Natural killer cell (primary cell): ENCODE data around the gene CST2. TPM values are rescaled to one million over a fixed set of nuclear protein-coding genes. Genes with fewer than 3 reads are reported as not detected.

Source experiments
- ATAC-seq, 3 donors: fragments of 150-1000 bp in 2 of 3; fragments of 200-7000 bp in 1 of 3; cut with Tn5 transposase; 1 replicate in 1 of 3; 2 replicates in 2 of 3; pipeline ENCODE4 v1.10.0; 2021; ENCODE audit warnings: mild to moderate bottlenecking in 2 of 3, moderate library complexity in 2 of 3
- DNase-seq, 2 donors: peaks; one replicate each; pipeline versions ENCODE4 v3.0.0 to v3.0.0-alpha.2; 2013 to 2021; ENCODE audit warnings: mixed read lengths in 1 of 2
- H3K27ac ChIP-seq: one replicate; pipeline ENCODE4 v1.5.1; 2013; ENCODE audit warnings: mild to moderate bottlenecking, low read length
- H3K27me3 ChIP-seq: one replicate; pipeline ENCODE4 v1.6.1; 2013; ENCODE audit warnings: low read length; ENCODE audit not compliant: control insufficient read depth, insufficient read depth
- H3K36me3 ChIP-seq: one replicate; pipeline ENCODE4 v1.6.1; 2013; ENCODE audit warnings: low read length; ENCODE audit not compliant: control insufficient read depth, insufficient read depth
- H3K4me1 ChIP-seq: one replicate; pipeline ENCODE4 v1.6.1; 2013; ENCODE audit warnings: low read length; ENCODE audit not compliant: control insufficient read depth, insufficient read depth
- H3K4me3 ChIP-seq: one replicate; pipeline ENCODE4 v1.5.1; 2013; ENCODE audit warnings: low read length
- H3K9me3 ChIP-seq: one replicate; pipeline ENCODE4 v1.6.1; 2013; ENCODE audit warnings: low read length; ENCODE audit not compliant: control insufficient read depth, insufficient read depth
- H3K27ac Mint-ChIP-seq, 2 donors: one replicate each; pipeline ENCODE4 v1.8.0; 2022; ENCODE audit warnings: mild to moderate bottlenecking in 2 of 2, mixed read lengths in 2 of 2, moderate library complexity in 1 of 2
- H3K27me3 Mint-ChIP-seq, 2 donors: one replicate each; pipeline ENCODE4 v1.8.0; 2022; ENCODE audit warnings: low read depth in 2 of 2, mixed read lengths in 2 of 2
- H3K36me3 Mint-ChIP-seq: one replicate; pipeline ENCODE4 v1.8.0; 2022; ENCODE audit warnings: mixed read lengths
- H3K4me1 Mint-ChIP-seq, 2 donors: one replicate each; pipeline ENCODE4 v1.8.0; 2022; ENCODE audit warnings: mixed read lengths in 2 of 2
- H3K4me3 Mint-ChIP-seq: one replicate; pipeline ENCODE4 v1.8.0; 2022; ENCODE audit warnings: mild to moderate bottlenecking, moderate library complexity, mixed read lengths
- H3K9me3 Mint-ChIP-seq, 2 donors: one replicate each; pipeline ENCODE4 v1.8.0; 2022; ENCODE audit warnings: mixed read lengths in 2 of 2
- CTCF ChIP-seq: fragments of 200-600 bp; IDR thresholded peaks from one replicate; pipeline ENCODE4 v1.8.0; 2022; ENCODE audit warnings: antibody characterized with exemption
- WGBS: methylation state at CpG from one replicate; pipeline ENCODE4 v1.1.7; 2013; ENCODE audit warnings: missing lambda C conversion rate; ENCODE audit not compliant: insufficient coverage; 5-methylcytosine and 5-hydroxymethylcytosine counted together
- intact Hi-C: fragments of 100-400 bp; cut with micrococcal nuclease; formaldehyde crosslinking; loops from one replicate; pipeline ENCODE4 v1.14.2; 2022
- total RNA-seq, 4 donors: library from RNA; stranded (reverse); fragments of 120-200 nt in 1 of 4; gene quantifications; one replicate each; pipeline versions ENCODE4 v1.2.3 to v1.2.4, GENCODE V29; 2013 to 2022

CST2 gene
- total RNA-seq, 3 donors from 2014 or later (not counting 1 experiment from before 2014, with no cell fraction given) = not detected

GRCh38 chr20:23776067-23776771, 50.3 kb downstream of the CST2 start:
- WGBS = 41% methylated on average over 10 of the region's 14 CpGs

GRCh38 chr20:23774081-23774480, 52.4 kb downstream of the CST2 start:
- TF ChIP-seq CTCF = no peak
- Histone ChIP-seq H3K27me3 (no peaks in the 10 kb centered on the region), H3K36me3 (no peaks in the 10 kb centered on the region), H3K4me3 (no peak overlapping the region), H3K27ac (no peak overlapping the region), H3K9me3 (no peaks in the 10 kb centered on the region), H3K4me1 (no peaks in the 10 kb centered on the region)
- DNase-seq (no peak), ATAC-seq (peak in 1 of 3 donors; percentile 21)
- WGBS = 88% methylated on average over 7 of the region's 7 CpGs
- H3K9me3 Mint-ChIP-seq = no peaks in the 10 kb centered on the region
- no peak overlapping the region for H3K27ac Mint-ChIP-seq
- H3K27me3 Mint-ChIP-seq = peaks cover 13 to 14% of the 10 kb centered on the region in 2 donors
- intact Hi-C loops = no loop called here
- H3K4me1 Mint-ChIP-seq = no peaks in the 10 kb centered on the region
- H3K36me3 Mint-ChIP-seq = no peaks in the 10 kb centered on the region
- H3K4me3 Mint-ChIP-seq = no peak overlapping the region

More at GRCh38 chr20:23776067-23776771, 50.3 kb downstream of the CST2 start:
- ATAC-seq = no peak
- H3K9me3 ChIP-seq = no peaks in the 10 kb centered on the region
- no peak overlapping the region for H3K27ac Mint-ChIP-seq
- no peak for TF ChIP-seq CTCF
- intact Hi-C loops = no loop called here
- no peaks in the 10 kb centered on the region for H3K36me3 Mint-ChIP-seq
- no peaks in the 10 kb centered on the region for H3K9me3 Mint-ChIP-seq
- no peak overlapping the region for H3K4me3 ChIP-seq
- no peaks in the 10 kb centered on the region for H3K4me1 ChIP-seq
- no peaks in the 10 kb centered on the region for H3K27me3 ChIP-seq
- no peaks in the 10 kb centered on the region for H3K4me1 Mint-ChIP-seq
- DNase-seq = no peak
- no peak overlapping the region for H3K4me3 Mint-ChIP-seq
- no peak overlapping the region for H3K27ac ChIP-seq
- H3K27me3 Mint-ChIP-seq = peaks cover 7 to 15% of the 10 kb centered on the region in 2 donors
- H3K36me3 ChIP-seq = no peaks in the 10 kb centered on the region

Other genes with a start within 250 kb of the CST2 start
- not detected for gene CST9, start 220.8 kb downstream of the CST2 start, total RNA-seq
- 100 to 1,000 TPM in 1 of 3 donors, 10 to 100 TPM in 2; 30.0 to 118 (median 83.8) TPM for gene CST3, start 188.8 kb downstream of the CST2 start, total RNA-seq
- not detected for gene CST4, start 137.7 kb downstream of the CST2 start, total RNA-seq
- not detected for gene CST1, start 75.8 kb downstream of the CST2 start, total RNA-seq
- not detected for gene CST5, start 53.0 kb upstream of the CST2 start, total RNA-seq
- gene GGTLC1, start 162.1 kb upstream of the CST2 start, total RNA-seq = not detected